Muscle layer of colon (tissue), 2 donors: Measurements from ENCODE around the gene SMPD3.

Experiments
- H3K27ac ChIP-seq: one replicate; pipeline ENCODE4 v1.7.0; 2013; ENCODE audit warnings: low read depth, mild to moderate bottlenecking, low read length, moderate library complexity
- H3K27me3 ChIP-seq, 2 donors: one replicate each; pipeline ENCODE4 v1.7.0; 2013; ENCODE audit warnings: low read length in 2 of 2, mild to moderate bottlenecking in 2 of 2; ENCODE audit not compliant: insufficient read depth in 2 of 2, control insufficient read depth in 1 of 2
- H3K36me3 ChIP-seq: one replicate; pipeline ENCODE4 v1.7.0; 2013; ENCODE audit warnings: mild to moderate bottlenecking, low read length; ENCODE audit not compliant: insufficient read depth
- H3K4me1 ChIP-seq: one replicate; pipeline ENCODE4 v1.7.0; 2013; ENCODE audit warnings: mild to moderate bottlenecking, low read length; ENCODE audit not compliant: insufficient read depth
- H3K4me3 ChIP-seq, 2 donors: one replicate each; pipeline ENCODE4 v1.7.0; 2013; ENCODE audit warnings: low read length in 2 of 2, low read depth in 1 of 2, mild to moderate bottlenecking in 1 of 2, moderate library complexity in 1 of 2
- H3K9ac ChIP-seq: one replicate; pipeline ENCODE4 v1.7.0; 2013; ENCODE audit warnings: low read length
- H3K9me3 ChIP-seq: one replicate; pipeline ENCODE4 v1.7.0; 2013; ENCODE audit warnings: mild to moderate bottlenecking, low read length
- donor health status: abdominal sarcoma.
- donor health status: Adenocarcinoma of cecum.

SMPD3 gene

GRCh38 chr16:68328860-68329390, 119.4 kb downstream of the SMPD3 start:
- H3K9ac ChIP-seq: no peak overlapping the region
- H3K4me1 ChIP-seq: peaks cover 4% of the 10 kb centered on the region

GRCh38 chr16:68328151-68328859, 120.0 kb downstream of the SMPD3 start:
- Histone ChIP-seq H3K9ac (no peak overlapping the region), H3K4me1 (peaks cover 4% of the 10 kb centered on the region), H3K9me3 (no peaks in the 10 kb centered on the region), H3K36me3 (peaks cover 39% of the 10 kb centered on the region), H3K27ac (no peak overlapping the region), H3K4me3 (no peak overlapping the region), H3K27me3 (no peaks in the 10 kb centered on the region)

More at GRCh38 chr16:68328860-68329390, 119.4 kb downstream of the SMPD3 start:
- no peaks in the 10 kb centered on the region for H3K27me3 ChIP-seq
- peaks cover 35% of the 10 kb centered on the region for H3K36me3 ChIP-seq
- H3K4me3 ChIP-seq: no peak overlapping the region
- H3K9me3 ChIP-seq: no peaks in the 10 kb centered on the region
- H3K27ac ChIP-seq: no peak overlapping the region

- no peaks in the 10 kb centered on the region for H3K9me3 ChIP-seq
- no peak overlapping the region for H3K27ac ChIP-seq
- H3K4me1 ChIP-seq: peaks cover 4% of the 10 kb centered on the region
- H3K27me3 ChIP-seq: no peaks in the 10 kb centered on the region
- no peak overlapping the region for H3K4me3 ChIP-seq
- no peak overlapping the region for H3K9ac ChIP-seq
- H3K36me3 ChIP-seq: peaks cover 43% of the 10 kb centered on the region
Observed at GRCh38 chr16:68324780-68325357, 123.4 kb downstream of the SMPD3 start.

GRCh38 chr16:68324336-68324735, 124.0 kb downstream of the SMPD3 start:
- no peak overlapping the region for H3K9ac ChIP-seq
- no peak overlapping the region for H3K4me3 ChIP-seq
- H3K27ac ChIP-seq: no peak overlapping the region
- H3K4me1 ChIP-seq: peaks cover 4% of the 10 kb centered on the region
- peaks cover 48% of the 10 kb centered on the region for H3K36me3 ChIP-seq
- H3K9me3 ChIP-seq: no peaks in the 10 kb centered on the region
- H3K27me3 ChIP-seq: no peaks in the 10 kb centered on the region

GRCh38 chr16:68319185-68319908, 129.0 kb downstream of the SMPD3 start:
- no peak overlapping the region for H3K4me3 ChIP-seq
- H3K27me3 ChIP-seq: no peaks in the 10 kb centered on the region
- H3K27ac ChIP-seq: no peak overlapping the region
- peaks cover 46% of the 10 kb centered on the region for H3K36me3 ChIP-seq
- H3K9me3 ChIP-seq: no peaks in the 10 kb centered on the region
- H3K9ac ChIP-seq: no peak overlapping the region
- H3K4me1 ChIP-seq: no peaks in the 10 kb centered on the region

GRCh38 chr16:68313116-68313515, 135.2 kb downstream of the SMPD3 start:
- Histone ChIP-seq H3K36me3 (peaks cover 26% of the 10 kb centered on the region), H3K9me3 (no peaks in the 10 kb centered on the region), H3K4me3 (no peak overlapping the region), H3K27me3 (no peaks in the 10 kb centered on the region), H3K9ac (no peak overlapping the region), H3K4me1 (peaks cover 21% of the 10 kb centered on the region), H3K27ac (no peak overlapping the region)

- Histone ChIP-seq H3K9me3 (no peaks in the 10 kb centered on the region), H3K4me3 (peak within 1 kb of the TSS; percentile 77 to 89), H3K9ac (peak within 1 kb of the TSS; percentile 84), H3K4me1 (peaks cover 21% of the 10 kb centered on the region), H3K27me3 (no peaks in the 10 kb centered on the region), H3K27ac (peak within 1 kb of the TSS; percentile 43), H3K36me3 (peaks cover 28% of the 10 kb centered on the region)
Observed at GRCh38 chr16:68310774-68311511, 137.4 kb downstream of the SMPD3 start, which contains the start of the genes PRMT7 and SLC7A6OS. PRMT7 (plus strand) TSS chr16:68311019; CDS start chr16:68315980, 4,961 bp downstream. SLC7A6OS (minus strand) TSS chr16:68310946; CDS start chr16:68310926, 20 bp downstream.

GRCh38 chr16:68310437-68310773, 137.9 kb downstream of the SMPD3 start:
- Histone ChIP-seq H3K4me3 (peak overlapping the region; percentile 77 to 89), H3K9ac (peak overlapping the region; percentile 84), H3K27ac (peak overlapping the region; percentile 43), H3K27me3 (no peaks in the 10 kb centered on the region), H3K4me1 (peaks cover 21% of the 10 kb centered on the region), H3K36me3 (peaks cover 23% of the 10 kb centered on the region), H3K9me3 (no peaks in the 10 kb centered on the region)

GRCh38 chr16:68309799-68310198, 138.5 kb downstream of the SMPD3 start:
- Histone ChIP-seq H3K36me3 (peaks cover 28% of the 10 kb centered on the region), H3K9ac (peak overlapping the region; percentile 84), H3K27ac (peak overlapping the region; percentile 43)

More at GRCh38 chr16:68309799-68310198, 138.5 kb downstream of the SMPD3 start:
- Histone ChIP-seq H3K27me3 (no peaks in the 10 kb centered on the region), H3K4me3 (peak overlapping the region; percentile 77 to 89), H3K4me1 (peaks cover 21% of the 10 kb centered on the region), H3K9me3 (no peaks in the 10 kb centered on the region)
